Hepatocyte (in vitro differentiated cells): Measurements from ENCODE around the gene F2R.

Experiments
- CTCF ChIP-seq: fragments of 200-600 bp; sonication (generic); IDR thresholded peaks from 2 replicates; pipeline ENCODE4 v1.5.1; 2016; ENCODE audit warnings: antibody characterized with exemption, mild to moderate bottlenecking; ENCODE audit not compliant: poor library complexity
- EZH2 ChIP-seq: fragments of 200-600 bp; sonication (generic); IDR thresholded peaks from 2 replicates; pipeline ENCODE4 v1.6.1; 2016; ENCODE audit warnings: antibody characterized with exemption, mild to moderate bottlenecking, borderline replicate concordance
- EZH2phosphoT487 ChIP-seq: fragments of 200-600 bp; sonication (generic); IDR thresholded peaks from one replicate; pipeline ENCODE4 v1.6.1; 2018; ENCODE audit warnings: antibody characterized with exemption, mild to moderate bottlenecking, low read depth, moderate library complexity; ENCODE audit not compliant: unreplicated experiment, severe bottlenecking

GRCh38 chr5:76718880-76719279 lies 3.0 kb downstream of the F2R start:
- TF ChIP-seq CTCF = no peak
- TF ChIP-seq EZH2phosphoT487 = no peak
- no peak for TF ChIP-seq EZH2
